Measurements from ENCODE around the gene ATP5PB. TPM values are rescaled to one million over a fixed set of nuclear protein-coding genes. Genes with fewer than 3 reads are reported as not detected.

The ATP5PB gene
- total RNA-seq, 1 donor from 2014 or later = 24.7 TPM

DNA sequence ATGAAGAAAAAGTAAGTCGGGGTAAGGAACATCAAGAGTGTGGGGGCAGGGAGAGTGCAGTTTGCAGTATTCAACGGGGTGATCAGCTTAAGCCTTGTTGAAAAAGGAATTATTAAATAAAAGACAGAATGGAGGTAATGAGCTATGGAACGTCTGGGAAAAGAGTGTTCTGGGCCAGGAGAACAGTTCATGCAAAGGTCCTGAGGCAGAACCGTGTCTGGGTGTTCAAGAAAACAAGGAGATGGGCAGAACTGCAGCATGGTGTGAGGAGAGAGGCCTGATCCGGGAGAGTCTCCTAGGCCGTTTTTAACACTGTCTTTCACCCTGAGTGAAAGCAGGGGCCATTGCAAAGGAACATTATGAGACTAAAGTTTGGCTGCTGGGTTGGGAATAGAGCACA lies 42.0 kb upstream of the ATP5PB start:
- H3K4me1 ChIP-seq = no peaks in the 10 kb centered on the region
- H3K4me3 ChIP-seq = no peak overlapping the region
- H3K27me3 ChIP-seq = no peaks in the 10 kb centered on the region
- no peak overlapping the region for H3K27ac ChIP-seq
- no peaks in the 10 kb centered on the region for H3K9me3 ChIP-seq
- intact Hi-C loops (cut with DNase I) = no loop called here
- no peaks in the 10 kb centered on the region for H3K36me3 ChIP-seq
- DNase-seq (ENCODE audit: low spot score in 2 of 2) = no peak
- TF ChIP-seq, protein P1, sequence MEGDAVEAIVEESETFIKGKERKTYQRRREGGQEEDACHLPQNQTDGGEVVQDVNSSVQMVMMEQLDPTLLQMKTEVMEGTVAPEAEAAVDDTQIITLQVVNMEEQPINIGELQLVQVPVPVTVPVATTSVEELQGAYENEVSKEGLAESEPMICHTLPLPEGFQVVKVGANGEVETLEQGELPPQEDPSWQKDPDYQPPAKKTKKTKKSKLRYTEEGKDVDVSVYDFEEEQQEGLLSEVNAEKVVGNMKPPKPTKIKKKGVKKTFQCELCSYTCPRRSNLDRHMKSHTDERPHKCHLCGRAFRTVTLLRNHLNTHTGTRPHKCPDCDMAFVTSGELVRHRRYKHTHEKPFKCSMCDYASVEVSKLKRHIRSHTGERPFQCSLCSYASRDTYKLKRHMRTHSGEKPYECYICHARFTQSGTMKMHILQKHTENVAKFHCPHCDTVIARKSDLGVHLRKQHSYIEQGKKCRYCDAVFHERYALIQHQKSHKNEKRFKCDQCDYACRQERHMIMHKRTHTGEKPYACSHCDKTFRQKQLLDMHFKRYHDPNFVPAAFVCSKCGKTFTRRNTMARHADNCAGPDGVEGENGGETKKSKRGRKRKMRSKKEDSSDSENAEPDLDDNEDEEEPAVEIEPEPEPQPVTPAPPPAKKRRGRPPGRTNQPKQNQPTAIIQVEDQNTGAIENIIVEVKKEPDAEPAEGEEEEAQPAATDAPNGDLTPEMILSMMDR (IDR thresholded peaks at IDR 0.05) = no peak

DNA sequence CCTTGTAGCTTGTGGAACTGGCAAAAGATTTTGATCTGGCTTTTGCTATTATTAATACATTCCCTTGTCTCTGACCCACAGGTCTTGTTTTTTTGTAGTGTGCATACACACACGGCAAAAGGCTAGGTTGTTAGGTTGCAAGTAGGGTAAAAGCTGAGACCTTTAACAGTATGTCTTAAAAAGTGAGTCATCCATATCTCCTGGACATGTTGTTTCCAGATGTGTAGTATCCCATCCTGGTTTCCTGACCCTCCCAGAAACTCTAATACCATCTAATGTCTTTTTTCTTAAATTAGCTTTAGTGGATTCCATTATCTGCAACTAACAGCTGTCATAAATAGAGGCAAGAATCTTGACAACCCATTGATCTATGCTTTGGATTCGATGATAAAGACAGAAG lies 36.4 kb upstream of the ATP5PB start:
- no peak overlapping the region for H3K4me3 ChIP-seq
- DNase-seq (ENCODE audit: low spot score in 2 of 2) = no peak
- no peaks in the 10 kb centered on the region for H3K27me3 ChIP-seq
- no peaks in the 10 kb centered on the region for H3K9me3 ChIP-seq
- H3K36me3 ChIP-seq = peaks cover 0 to 10% of the 10 kb centered on the region in 2 donors
- H3K27ac ChIP-seq = no peak overlapping the region
- intact Hi-C loops (cut with DNase I) = no loop called here
- TF ChIP-seq, protein P1 (IDR thresholded peaks at IDR 0.05) = no peak
- H3K4me1 ChIP-seq = no peaks in the 10 kb centered on the region

DNA sequence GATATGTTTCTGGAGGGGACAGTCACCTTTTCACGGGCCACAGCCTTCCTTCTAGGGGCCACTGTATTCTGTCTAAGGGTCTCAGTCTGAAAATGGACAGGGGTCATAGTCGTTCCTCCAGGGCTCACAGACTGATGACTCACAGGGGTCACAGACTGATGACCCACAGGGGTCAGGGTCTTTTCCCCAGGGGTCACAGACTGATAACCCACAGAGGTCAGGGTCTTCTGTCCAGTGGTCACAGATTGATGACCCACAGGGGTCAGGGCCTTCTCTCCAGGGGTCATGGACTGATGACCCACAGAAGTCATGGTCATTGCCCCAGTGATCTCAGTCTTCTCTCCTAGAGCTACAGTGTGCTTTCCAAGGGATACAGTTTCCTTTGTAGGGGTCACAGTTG lies 34.5 kb upstream of the ATP5PB start:
- no peak for DNase-seq (ENCODE audit: low spot score in 2 of 2)
- Histone ChIP-seq H3K27me3 (no peaks in the 10 kb centered on the region), H3K27ac (no peak overlapping the region), H3K9me3 (no peaks in the 10 kb centered on the region), H3K4me1 (no peaks in the 10 kb centered on the region), H3K36me3 (peaks cover 0 to 10% of the 10 kb centered on the region in 2 donors), H3K4me3 (no peak overlapping the region)
- intact Hi-C loops (cut with DNase I) = no loop called here
- TF ChIP-seq, protein P1 (IDR thresholded peaks at IDR 0.05) = no peak

GRCh38 chr1:111415461-111415860 lies 33.8 kb upstream of the ATP5PB start:
- Histone ChIP-seq H3K4me1 (no peaks in the 10 kb centered on the region), H3K27ac (no peak overlapping the region), H3K4me3 (no peak overlapping the region), H3K27me3 (no peaks in the 10 kb centered on the region), H3K9me3 (no peaks in the 10 kb centered on the region), H3K36me3 (peaks cover 0 to 10% of the 10 kb centered on the region in 2 donors)
- no peak for DNase-seq (ENCODE audit: low spot score in 2 of 2)
- intact Hi-C loops (cut with DNase I) = no loop called here
- TF ChIP-seq, protein P1 (IDR thresholded peaks at IDR 0.05) = no peak

- Histone ChIP-seq H3K27ac (no peak overlapping the region), H3K4me3 (no peak overlapping the region), H3K27me3 (no peaks in the 10 kb centered on the region), H3K9me3 (no peaks in the 10 kb centered on the region), H3K4me1 (no peaks in the 10 kb centered on the region), H3K36me3 (peaks cover 0 to 10% of the 10 kb centered on the region in 2 donors)
- TF ChIP-seq, protein P1 (IDR thresholded peaks at IDR 0.05) = no peak
- intact Hi-C loops (cut with DNase I) = no loop called here
- DNase-seq (ENCODE audit: low spot score in 2 of 2) = no peak
Observed at GRCh38 chr1:111417755-111418154, 31.5 kb upstream of the ATP5PB start.

DNA sequence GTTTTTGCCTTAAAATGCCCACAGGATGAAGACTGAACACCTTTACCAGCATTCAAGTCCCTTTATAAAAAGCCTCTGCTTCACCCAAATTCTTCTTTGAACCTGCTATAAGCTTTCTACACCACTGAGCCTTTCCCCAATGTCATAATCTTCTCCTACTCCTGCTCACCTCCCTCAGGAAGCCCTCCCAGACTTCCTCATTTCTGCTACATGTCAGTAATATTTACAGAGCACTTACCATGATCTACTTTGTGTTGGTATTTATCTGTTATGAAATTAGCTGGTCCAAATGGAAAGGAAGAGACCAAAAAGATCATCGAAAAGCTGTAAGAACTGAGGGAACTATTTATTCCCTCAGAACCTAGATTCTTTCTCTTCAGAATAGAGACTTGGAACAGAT lies 30.2 kb upstream of the ATP5PB start:
- intact Hi-C loops (cut with DNase I) = no loop called here
- no peaks in the 10 kb centered on the region for H3K27me3 ChIP-seq
- H3K4me3 ChIP-seq = no peak overlapping the region
- H3K9me3 ChIP-seq = no peaks in the 10 kb centered on the region
- TF ChIP-seq, protein P1 (IDR thresholded peaks at IDR 0.05) = no peak
- peaks cover 0 to 10% of the 10 kb centered on the region in 2 donors for H3K36me3 ChIP-seq
- DNase-seq (ENCODE audit: low spot score in 2 of 2) = no peak
- H3K4me1 ChIP-seq = no peaks in the 10 kb centered on the region
- H3K27ac ChIP-seq = no peak overlapping the region

Measured in ascending aorta (tissue), 2 donors.